ENCODE results near the gene ACTN1.
"Not testable (repeated sequence)": the region's sequence is repeated elsewhere in the genome, so short reads cannot be mapped to it uniquely, and the experiment has no call there.

Gene ACTN1

DNA sequence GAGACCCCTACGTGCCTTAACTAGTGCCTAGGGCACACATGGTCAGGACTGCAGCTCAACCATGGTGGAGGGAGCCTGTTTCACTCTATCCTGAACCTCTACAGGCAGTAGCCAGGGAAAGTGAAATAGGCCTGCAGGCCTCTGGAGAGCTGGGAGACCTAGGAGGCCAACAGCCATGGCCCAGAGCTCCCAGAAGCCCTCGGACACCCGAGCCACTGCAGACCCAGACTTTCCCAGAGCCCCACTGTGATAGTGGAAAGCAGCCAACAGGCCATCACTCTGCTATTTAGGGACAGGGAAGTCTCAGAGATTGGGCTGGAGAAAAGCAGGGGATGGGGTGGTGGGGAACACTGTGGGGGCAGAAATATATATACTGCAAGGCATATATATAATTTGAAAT is 129.7 kb downstream of the ACTN1 start:
- no peak overlapping the region for H3K27ac ChIP-seq (ENCODE audit: low read length)
- no peaks in the 10 kb centered on the region for H3K36me3 ChIP-seq (ENCODE audit: control insufficient read depth in 1 of 2, insufficient read depth in 2 of 2, low read length in 2 of 2)
- no peak overlapping the region for H3K4me3 ChIP-seq (ENCODE audit: low read depth in 1 of 2, low read length in 2 of 2)

DNA sequence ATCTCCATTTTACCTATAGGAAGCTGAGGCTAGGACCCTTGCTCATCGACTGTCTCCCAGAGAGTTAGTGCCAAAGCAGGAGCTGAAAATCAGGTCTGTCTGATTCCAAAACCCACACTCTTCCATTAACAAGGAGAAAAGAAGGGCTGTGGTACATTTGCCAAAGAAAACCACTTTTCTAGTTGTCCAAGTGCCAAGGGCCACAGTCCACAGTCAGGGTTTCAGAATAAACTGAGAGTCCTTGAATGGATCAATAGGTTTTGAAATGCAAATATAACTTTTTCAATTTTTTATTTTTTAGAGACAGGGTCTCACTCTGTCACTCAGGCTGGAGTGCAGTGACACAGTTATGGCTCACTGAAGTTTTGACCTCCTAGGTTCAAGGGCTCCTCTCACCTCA is 130.8 kb downstream of the ACTN1 start:
- no peak overlapping the region for H3K27ac ChIP-seq (ENCODE audit: low read length)

More for the DNA sequence above, 129.7 kb downstream of the ACTN1 start:
- peaks cover 0 to 2% of the 10 kb centered on the region in 2 donors for H3K9me3 ChIP-seq (ENCODE audit: control insufficient read depth in 1 of 2, low read length in 2 of 2)
- H3K27me3 ChIP-seq (ENCODE audit: low read depth, low read length), result no peaks in the 10 kb centered on the region
- H3K4me1 ChIP-seq (ENCODE audit: control insufficient read depth in 1 of 2, insufficient read depth in 2 of 2, low read length in 2 of 2), result no peaks in the 10 kb centered on the region

DNA sequence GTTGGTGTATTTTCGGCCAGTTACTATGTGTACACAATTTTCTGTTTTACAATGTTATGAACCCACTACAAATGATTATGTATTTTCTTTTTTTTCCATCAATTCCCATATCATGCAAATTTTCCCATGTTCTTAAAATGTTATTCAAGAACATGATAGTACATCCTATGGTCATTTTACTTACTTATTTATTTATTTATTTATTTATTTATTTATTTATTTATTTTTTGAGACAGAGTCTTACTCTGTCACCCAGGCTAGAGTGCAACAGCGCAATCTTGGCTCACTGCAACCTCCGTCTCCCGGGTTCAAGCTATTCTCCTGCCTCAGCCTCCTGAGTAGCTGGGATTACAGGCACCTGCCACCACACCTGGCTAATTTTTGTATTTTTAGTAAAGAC is 131.5 kb downstream of the ACTN1 start:
- not testable (repeated sequence) for H3K27ac ChIP-seq (ENCODE audit: low read length); H3K4me3 ChIP-seq (ENCODE audit: low read depth in 1 of 2, low read length in 2 of 2); H3K27me3 ChIP-seq (ENCODE audit: low read depth, low read length)

More for the DNA sequence above, 130.8 kb downstream of the ACTN1 start:
- H3K27me3 ChIP-seq (ENCODE audit: low read depth, low read length), result no peaks in the 10 kb centered on the region
- no peaks in the 10 kb centered on the region for H3K36me3 ChIP-seq (ENCODE audit: control insufficient read depth in 1 of 2, insufficient read depth in 2 of 2, low read length in 2 of 2)
- H3K9me3 ChIP-seq (ENCODE audit: control insufficient read depth in 1 of 2, low read length in 2 of 2), result peaks cover 0 to 2% of the 10 kb centered on the region in 2 donors
- H3K4me1 ChIP-seq (ENCODE audit: control insufficient read depth in 1 of 2, insufficient read depth in 2 of 2, low read length in 2 of 2), result peaks cover 0 to 8% of the 10 kb centered on the region in 2 donors
- no peak overlapping the region for H3K4me3 ChIP-seq (ENCODE audit: low read depth in 1 of 2, low read length in 2 of 2)

DNA sequence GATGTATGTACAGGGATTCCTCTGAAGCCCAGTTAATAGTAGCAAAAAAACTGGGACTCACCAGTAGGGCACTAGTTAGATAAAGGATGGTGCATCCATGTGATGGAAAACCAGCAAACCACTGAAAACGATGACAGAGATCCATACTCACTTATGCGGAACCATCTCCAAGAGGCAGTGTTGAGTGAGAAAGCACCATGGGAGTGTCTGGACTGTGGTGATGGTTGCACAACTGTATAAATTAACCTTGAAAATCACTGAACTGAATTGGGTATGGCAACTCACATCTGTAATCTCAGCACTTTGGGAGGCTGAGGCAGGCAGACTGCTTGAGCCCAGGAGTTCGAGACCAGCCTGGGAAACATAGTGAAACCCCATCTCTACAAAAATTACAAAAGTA is 132.6 kb downstream of the ACTN1 start:
- H3K4me1 ChIP-seq (ENCODE audit: control insufficient read depth in 1 of 2, insufficient read depth in 2 of 2, low read length in 2 of 2), result peaks cover 0 to 24% of the 10 kb centered on the region in 2 donors
- H3K9me3 ChIP-seq (ENCODE audit: control insufficient read depth in 1 of 2, low read length in 2 of 2), result no peaks in the 10 kb centered on the region
- H3K27me3 ChIP-seq (ENCODE audit: low read depth, low read length), result no peaks in the 10 kb centered on the region
- no peaks in the 10 kb centered on the region for H3K36me3 ChIP-seq (ENCODE audit: control insufficient read depth in 1 of 2, insufficient read depth in 2 of 2, low read length in 2 of 2)
- no peak overlapping the region for H3K4me3 ChIP-seq (ENCODE audit: low read depth in 1 of 2, low read length in 2 of 2)
- H3K27ac ChIP-seq (ENCODE audit: low read length), result no peak overlapping the region

More for the DNA sequence above, 131.5 kb downstream of the ACTN1 start:
- not testable (repeated sequence) for H3K36me3 ChIP-seq (ENCODE audit: control insufficient read depth in 1 of 2, insufficient read depth in 2 of 2, low read length in 2 of 2); H3K9me3 ChIP-seq (ENCODE audit: control insufficient read depth in 1 of 2, low read length in 2 of 2)
- peaks cover 0 to 14% of the 10 kb centered on the region in 2 donors for H3K4me1 ChIP-seq (ENCODE audit: control insufficient read depth in 1 of 2, insufficient read depth in 2 of 2, low read length in 2 of 2)

DNA sequence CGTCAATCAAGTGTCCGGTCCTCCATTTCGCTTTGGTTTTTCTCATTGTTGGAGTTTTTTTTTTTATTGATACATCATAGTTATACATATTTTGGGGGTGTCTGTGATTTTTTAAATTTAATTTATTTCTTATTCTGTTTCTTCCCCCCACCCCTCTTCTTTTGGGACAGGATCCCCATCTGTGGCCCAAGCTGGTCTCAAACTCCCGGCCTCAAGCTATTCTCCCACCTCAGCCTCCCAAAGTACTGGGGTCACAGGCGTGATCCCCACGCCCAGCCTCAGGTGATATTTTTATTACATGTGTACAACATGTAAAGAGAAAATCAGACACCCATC is 134.9 kb downstream of the ACTN1 start:
- H3K27ac ChIP-seq (ENCODE audit: low read length), result no peak overlapping the region
- no peaks in the 10 kb centered on the region for H3K9me3 ChIP-seq (ENCODE audit: control insufficient read depth in 1 of 2, low read length in 2 of 2)
- no peaks in the 10 kb centered on the region for H3K36me3 ChIP-seq (ENCODE audit: control insufficient read depth in 1 of 2, insufficient read depth in 2 of 2, low read length in 2 of 2)
- peak overlapping the region in 1 of 2 donors; percentile 48 for H3K4me3 ChIP-seq (ENCODE audit: low read depth in 1 of 2, low read length in 2 of 2)
- H3K27me3 ChIP-seq (ENCODE audit: low read depth, low read length), result no peaks in the 10 kb centered on the region
- H3K4me1 ChIP-seq (ENCODE audit: control insufficient read depth in 1 of 2, insufficient read depth in 2 of 2, low read length in 2 of 2), result peaks cover 0 to 30% of the 10 kb centered on the region in 2 donors

DNA sequence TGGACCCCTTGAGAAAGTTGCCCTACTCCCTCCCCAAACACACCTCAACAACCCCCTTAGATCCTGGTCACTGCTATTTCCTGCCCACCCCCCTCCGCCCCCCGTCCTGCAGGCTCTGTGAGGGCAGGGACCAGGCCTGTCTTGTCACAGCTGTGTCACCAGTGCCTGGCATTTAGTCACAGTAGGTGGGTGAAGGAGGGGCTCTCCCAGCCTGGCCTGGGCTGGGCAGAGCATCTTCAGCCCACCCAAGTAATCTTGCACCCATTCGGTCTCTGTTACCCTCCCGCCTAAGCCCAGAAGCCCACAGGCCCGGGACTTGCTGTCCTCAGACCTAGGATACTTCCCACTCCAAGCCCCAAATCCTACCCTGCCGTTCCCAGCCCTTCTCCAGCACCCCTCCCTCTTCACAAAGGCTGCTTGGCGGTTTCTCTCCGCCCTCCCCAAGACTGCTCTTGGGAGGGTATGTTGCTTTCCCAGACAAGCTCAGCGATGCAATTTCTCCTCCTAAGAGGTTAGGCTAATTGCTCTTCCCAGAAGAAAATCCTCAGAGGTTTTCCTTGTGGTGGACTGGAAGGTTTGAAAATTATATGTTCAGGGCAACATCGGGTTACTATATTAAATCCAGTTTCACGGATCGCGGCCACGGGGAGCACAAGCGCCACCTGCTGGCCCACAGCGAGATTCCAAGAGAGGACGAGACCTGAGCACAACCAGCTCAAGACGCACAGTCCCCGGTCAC is 135.5 kb downstream of the ACTN1 start:
- H3K27ac ChIP-seq (ENCODE audit: low read length), result peak overlapping the region; percentile 36
- peaks cover 0 to 30% of the 10 kb centered on the region in 2 donors for H3K4me1 ChIP-seq (ENCODE audit: control insufficient read depth in 1 of 2, insufficient read depth in 2 of 2, low read length in 2 of 2)
- no peaks in the 10 kb centered on the region for H3K27me3 ChIP-seq (ENCODE audit: low read depth, low read length)
- H3K9me3 ChIP-seq (ENCODE audit: control insufficient read depth in 1 of 2, low read length in 2 of 2), result no peaks in the 10 kb centered on the region
- no peaks in the 10 kb centered on the region for H3K36me3 ChIP-seq (ENCODE audit: control insufficient read depth in 1 of 2, insufficient read depth in 2 of 2, low read length in 2 of 2)
- peak overlapping the region; percentile 48 to 59 for H3K4me3 ChIP-seq (ENCODE audit: low read depth in 1 of 2, low read length in 2 of 2)

DNA sequence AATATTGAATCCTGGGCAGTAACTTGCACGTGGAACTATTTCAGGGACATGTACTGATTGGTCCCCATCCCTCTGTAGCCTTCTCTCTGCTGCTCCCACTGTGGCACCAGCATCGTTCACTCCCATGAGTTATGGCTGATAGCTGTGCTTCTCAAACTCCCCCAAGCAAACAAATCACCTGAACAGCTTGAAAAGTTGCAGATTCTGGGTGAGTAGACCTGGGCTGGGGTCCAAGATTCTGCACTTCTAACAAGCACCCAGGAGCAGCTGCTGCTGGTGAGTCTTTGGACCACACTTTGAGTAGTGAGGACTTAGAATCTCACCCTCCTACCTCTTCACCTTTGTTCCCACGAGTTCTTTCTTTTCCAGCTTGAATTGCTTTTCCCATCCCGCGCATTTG is 136.8 kb downstream of the ACTN1 start:
- no peak overlapping the region for H3K4me3 ChIP-seq (ENCODE audit: low read depth in 1 of 2, low read length in 2 of 2)
- no peaks in the 10 kb centered on the region for H3K27me3 ChIP-seq (ENCODE audit: low read depth, low read length)
- H3K36me3 ChIP-seq (ENCODE audit: control insufficient read depth in 1 of 2, insufficient read depth in 2 of 2, low read length in 2 of 2), result no peaks in the 10 kb centered on the region
- no peak overlapping the region for H3K27ac ChIP-seq (ENCODE audit: low read length)
- peaks cover 0 to 5% of the 10 kb centered on the region in 2 donors for H3K9me3 ChIP-seq (ENCODE audit: control insufficient read depth in 1 of 2, low read length in 2 of 2)
- H3K4me1 ChIP-seq (ENCODE audit: control insufficient read depth in 1 of 2, insufficient read depth in 2 of 2, low read length in 2 of 2), result peaks cover 0 to 30% of the 10 kb centered on the region in 2 donors

DNA sequence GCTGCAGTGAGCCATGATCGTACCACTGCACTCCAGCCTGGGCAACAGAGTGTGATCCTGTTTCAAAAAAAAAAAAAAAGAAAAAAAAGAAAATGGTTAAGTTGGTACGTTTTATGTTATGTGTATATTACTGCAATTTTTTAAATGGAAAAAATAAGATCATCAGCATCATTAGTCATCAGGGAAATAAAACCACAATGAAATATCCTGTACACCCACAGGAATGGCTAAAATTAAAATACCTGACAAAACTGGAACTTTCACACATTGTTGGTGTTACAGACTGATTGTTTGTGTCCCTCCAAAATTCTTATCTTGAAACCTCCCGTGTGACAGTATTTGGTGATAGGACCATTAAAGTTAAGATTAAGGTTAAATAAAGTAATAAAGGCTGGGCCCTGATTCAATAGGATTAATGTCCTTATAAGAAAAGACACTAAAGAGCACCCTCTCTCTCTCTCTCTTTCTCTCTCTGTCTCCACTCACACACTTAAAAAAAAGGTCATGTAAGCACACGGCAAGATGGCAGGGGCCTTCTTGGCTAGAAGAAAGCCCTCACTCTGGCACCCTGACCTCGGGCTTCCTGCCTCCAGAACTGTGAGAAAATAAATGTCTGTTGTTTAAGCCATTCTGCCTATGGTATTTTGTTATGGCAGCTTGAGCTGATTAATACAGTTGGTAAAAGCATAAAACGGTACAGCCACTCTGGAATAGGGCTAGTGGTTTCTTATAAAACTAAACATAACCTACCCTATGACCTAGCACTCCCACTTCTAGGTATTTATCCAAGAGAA is 137.9 kb downstream of the ACTN1 start:
- Histone ChIP-seq H3K27ac (ENCODE audit: low read length) (no peak overlapping the region), H3K27me3 (ENCODE audit: low read depth, low read length) (no peaks in the 10 kb centered on the region)

DNA sequence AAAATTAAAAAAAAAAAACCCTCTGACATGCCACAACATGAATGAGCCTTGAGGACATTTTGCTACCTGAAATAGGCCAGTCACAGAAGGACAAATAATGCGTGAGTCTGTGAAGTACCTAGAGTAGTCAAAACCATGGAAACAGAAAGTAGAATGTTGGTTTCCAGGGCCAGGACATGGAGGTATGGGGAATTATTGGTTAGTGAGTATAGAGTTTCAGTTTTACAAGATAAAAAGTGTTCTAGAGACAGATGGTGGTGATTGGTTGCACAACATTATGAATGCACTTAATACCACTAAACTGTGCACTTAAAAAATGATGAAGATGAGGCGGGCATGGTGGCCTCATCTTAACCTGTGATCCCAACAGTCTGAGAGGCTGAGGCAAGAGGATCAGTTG is 138.6 kb downstream of the ACTN1 start:
- no peaks in the 10 kb centered on the region for H3K27me3 ChIP-seq (ENCODE audit: low read depth, low read length)
- no peak overlapping the region for H3K4me3 ChIP-seq (ENCODE audit: low read depth in 1 of 2, low read length in 2 of 2)
- H3K36me3 ChIP-seq (ENCODE audit: control insufficient read depth in 1 of 2, insufficient read depth in 2 of 2, low read length in 2 of 2), result no peaks in the 10 kb centered on the region
- peaks cover 5 to 12% of the 10 kb centered on the region in 2 donors for H3K9me3 ChIP-seq (ENCODE audit: control insufficient read depth in 1 of 2, low read length in 2 of 2)
- peaks cover 0 to 30% of the 10 kb centered on the region in 2 donors for H3K4me1 ChIP-seq (ENCODE audit: control insufficient read depth in 1 of 2, insufficient read depth in 2 of 2, low read length in 2 of 2)
- no peak overlapping the region for H3K27ac ChIP-seq (ENCODE audit: low read length)

More for the DNA sequence above, 137.9 kb downstream of the ACTN1 start:
- Histone ChIP-seq H3K9me3 (ENCODE audit: control insufficient read depth in 1 of 2, low read length in 2 of 2) (peaks cover under 1 to 9% of the 10 kb centered on the region in 2 donors), H3K4me3 (ENCODE audit: low read depth in 1 of 2, low read length in 2 of 2) (no peak overlapping the region), H3K36me3 (ENCODE audit: control insufficient read depth in 1 of 2, insufficient read depth in 2 of 2, low read length in 2 of 2) (no peaks in the 10 kb centered on the region), H3K4me1 (ENCODE audit: control insufficient read depth in 1 of 2, insufficient read depth in 2 of 2, low read length in 2 of 2) (peaks cover 0 to 30% of the 10 kb centered on the region in 2 donors)

DNA sequence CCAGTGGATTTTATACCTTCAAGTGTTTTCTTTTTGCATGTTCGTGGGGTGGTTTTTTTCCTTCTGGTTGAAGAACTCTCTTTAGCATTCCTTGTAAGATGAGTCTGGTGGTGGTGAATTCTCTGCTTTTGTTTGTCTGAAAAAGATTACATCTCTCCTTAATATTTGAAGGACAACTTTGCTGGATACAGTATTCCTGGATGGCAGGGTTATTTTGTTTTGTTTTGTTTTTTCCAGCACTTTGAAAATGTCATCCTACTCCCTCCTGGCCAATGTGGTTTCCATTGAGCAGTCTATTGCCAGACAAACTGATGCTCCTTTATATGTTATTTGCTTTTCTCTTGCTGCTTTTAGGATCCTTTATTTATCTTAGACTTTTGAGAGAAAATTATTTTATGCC is 143.0 kb downstream of the ACTN1 start:
- Histone ChIP-seq H3K36me3 (ENCODE audit: control insufficient read depth in 1 of 2, insufficient read depth in 2 of 2, low read length in 2 of 2) (no peaks in the 10 kb centered on the region), H3K9me3 (ENCODE audit: control insufficient read depth in 1 of 2, low read length in 2 of 2) (peaks cover 5 to 12% of the 10 kb centered on the region in 2 donors), H3K27ac (ENCODE audit: low read length) (no peak overlapping the region), H3K4me1 (ENCODE audit: control insufficient read depth in 1 of 2, insufficient read depth in 2 of 2, low read length in 2 of 2) (peaks cover 0 to 2% of the 10 kb centered on the region in 2 donors), H3K4me3 (ENCODE audit: low read depth in 1 of 2, low read length in 2 of 2) (no peak overlapping the region), H3K27me3 (ENCODE audit: low read depth, low read length) (no peaks in the 10 kb centered on the region)

DNA sequence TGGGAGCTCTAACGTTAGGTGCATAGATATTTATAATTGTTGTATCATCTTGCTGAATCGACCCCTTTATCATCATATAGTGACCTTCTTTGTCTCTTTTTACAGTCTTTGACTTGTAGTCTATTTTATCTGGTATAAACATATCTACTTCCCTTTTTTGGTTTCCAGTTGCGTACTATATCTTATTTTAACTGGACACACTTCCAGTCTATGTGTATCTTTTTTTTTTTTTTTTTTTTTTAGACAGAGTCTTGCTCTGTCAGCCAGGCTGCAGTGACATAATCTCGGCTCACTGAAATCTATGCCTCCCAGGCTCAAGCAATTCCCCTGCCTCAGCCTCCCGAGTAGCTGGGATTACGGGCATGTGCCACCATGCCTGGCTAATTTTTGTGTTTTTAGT is 144.3 kb downstream of the ACTN1 start:
- Histone ChIP-seq H3K36me3 (ENCODE audit: control insufficient read depth in 1 of 2, insufficient read depth in 2 of 2, low read length in 2 of 2) (no peaks in the 10 kb centered on the region), H3K4me1 (ENCODE audit: control insufficient read depth in 1 of 2, insufficient read depth in 2 of 2, low read length in 2 of 2) (no peaks in the 10 kb centered on the region), H3K27ac (ENCODE audit: low read length) (no peak overlapping the region), H3K4me3 (ENCODE audit: low read depth in 1 of 2, low read length in 2 of 2) (no peak overlapping the region), H3K9me3 (ENCODE audit: control insufficient read depth in 1 of 2, low read length in 2 of 2) (peaks cover 5 to 12% of the 10 kb centered on the region in 2 donors), H3K27me3 (ENCODE audit: low read depth, low read length) (no peaks in the 10 kb centered on the region)
